Muscle of arm (tissue), 12 donors: ENCODE measurements around the gene ZNF521. TPM values are rescaled to one million over a fixed set of nuclear protein-coding genes. Genes with fewer than 3 reads are reported as not detected.
A peak's percentile ranks its signal among the peaks of the same experiment; 100 is the strongest.

ENCODE experiments used
- DNase-seq: peaks from one replicate; pipeline ENCODE4 v3.0.0-alpha.2; 2013
- polyA plus RNA-seq, 12 donors: library from polyadenylated mRNA; unstranded; fragments of 120-200 nt; gene quantifications; one replicate each; pipeline ENCODE4 v1.2.1, GENCODE V29; 2013; ENCODE audit not compliant: insufficient read length in 12 of 12

ZNF521 gene
- polyA plus RNA-seq, 12 donors, result 39.8 to 52.6 (median 45.0) TPM; not detected in 1

- peak; percentile 36 for DNase-seq
Measured at GRCh38 chr18:25233528-25234321, 118.2 kb downstream of the ZNF521 start.

GRCh38 chr18:25231327-25231691 is 120.7 kb downstream of the ZNF521 start:
- DNase-seq, result no peak

GRCh38 chr18:25230658-25231326 is 121.2 kb downstream of the ZNF521 start:
- DNase-seq, result peak; percentile 92

GRCh38 chr18:25229920-25230319 is 122.0 kb downstream of the ZNF521 start:
- no peak for DNase-seq

- no peak for DNase-seq
Measured at GRCh38 chr18:25229081-25229480, 122.9 kb downstream of the ZNF521 start.

GRCh38 chr18:25228410-25228809 is 123.6 kb downstream of the ZNF521 start:
- DNase-seq, result no peak

GRCh38 chr18:25225151-25225550 is 126.8 kb downstream of the ZNF521 start:
- DNase-seq, result no peak

GRCh38 chr18:25223899-25224886 is 127.8 kb downstream of the ZNF521 start:
- DNase-seq, result no peak

GRCh38 chr18:25223211-25223610 is 128.8 kb downstream of the ZNF521 start:
- no peak for DNase-seq

- DNase-seq, result no peak
Measured at GRCh38 chr18:25222648-25223047, 129.3 kb downstream of the ZNF521 start.

GRCh38 chr18:25210622-25211021 is 141.3 kb downstream of the ZNF521 start:
- no peak for DNase-seq

- no peak for DNase-seq
Measured at GRCh38 chr18:25192065-25192464, 159.9 kb downstream of the ZNF521 start.

- DNase-seq, result no peak
Measured at GRCh38 chr18:25190472-25190871, 161.5 kb downstream of the ZNF521 start.

GRCh38 chr18:25189391-25190185 is 162.4 kb downstream of the ZNF521 start:
- no peak for DNase-seq

- no peak for DNase-seq
Measured at GRCh38 chr18:25187521-25188192, 164.3 kb downstream of the ZNF521 start.

- no peak for DNase-seq
Measured at GRCh38 chr18:25186871-25187270, 165.1 kb downstream of the ZNF521 start.

- DNase-seq, result no peak
Measured at GRCh38 chr18:25181993-25182392, 170.0 kb downstream of the ZNF521 start.

- DNase-seq, result no peak
Measured at GRCh38 chr18:25181581-25181980, 170.4 kb downstream of the ZNF521 start.

GRCh38 chr18:25180973-25181548 is 170.9 kb downstream of the ZNF521 start:
- no peak for DNase-seq

GRCh38 chr18:25177631-25178030 is 174.3 kb downstream of the ZNF521 start:
- DNase-seq, result no peak
